CD4-positive, alpha-beta T cell treated with Interleukin-12 subunit alpha and Interleukin-12 subunit beta, for 1 hour (primary cell): ENCODE results near the gene CXCL3.
"Not testable (repeated sequence)": the region's sequence is repeated elsewhere in the genome, so short reads cannot be mapped to it uniquely, and the experiment has no call there.

Experiments used
- DNase-seq: peaks from one replicate; pipeline ENCODE4 v3.0.0-alpha.2; 2020

CXCL3 gene

DNA sequence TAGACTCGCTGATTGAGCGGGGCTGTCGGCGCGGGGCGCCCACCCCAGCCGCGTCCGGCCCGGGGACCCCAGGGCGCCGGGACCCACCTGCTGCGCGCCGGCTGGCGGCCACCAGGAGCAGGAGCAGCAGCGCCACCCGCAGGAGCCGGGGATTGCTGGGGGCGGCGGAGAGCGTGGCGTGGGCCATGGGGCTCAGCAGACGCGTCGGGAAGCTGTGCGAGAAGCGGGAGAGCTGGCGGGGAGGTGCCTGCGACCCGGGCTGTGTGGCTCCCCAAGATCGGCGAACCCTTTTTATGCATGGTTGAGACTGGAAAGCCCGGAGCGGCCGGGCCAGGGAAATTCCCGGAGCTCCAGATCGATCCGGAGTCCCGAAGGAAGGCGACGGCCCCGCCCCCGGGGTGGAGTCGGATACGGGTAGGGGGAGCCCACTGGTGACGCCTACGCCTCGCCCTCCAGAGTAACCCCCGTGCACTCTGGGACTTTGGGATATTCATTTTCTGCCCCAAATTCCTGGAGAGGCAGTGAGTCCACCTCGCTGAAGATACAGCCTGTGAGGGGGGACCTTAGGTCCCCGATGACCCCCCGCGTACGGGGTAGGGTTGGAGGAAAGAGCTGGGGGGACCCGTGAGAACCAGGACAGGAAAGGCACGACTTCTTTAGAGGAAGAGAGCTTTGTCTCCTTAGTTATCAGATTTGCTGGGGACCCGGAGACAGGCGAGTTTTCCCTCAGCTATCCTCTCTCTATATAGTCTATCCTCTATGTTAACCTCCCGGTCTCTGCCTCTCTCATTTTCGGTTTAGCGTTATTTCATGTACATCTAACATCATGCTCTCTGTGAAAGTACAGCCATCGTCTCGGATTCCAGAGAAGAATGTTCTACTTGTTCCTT lies at the start of gene CXCL3:
TSS of gene CXCL3 (minus strand) at position 265 of the 890 bp plus-strand sequence. CDS start at position 187, 78 bp downstream.
- DNase-seq: peak; percentile 12

DNA sequence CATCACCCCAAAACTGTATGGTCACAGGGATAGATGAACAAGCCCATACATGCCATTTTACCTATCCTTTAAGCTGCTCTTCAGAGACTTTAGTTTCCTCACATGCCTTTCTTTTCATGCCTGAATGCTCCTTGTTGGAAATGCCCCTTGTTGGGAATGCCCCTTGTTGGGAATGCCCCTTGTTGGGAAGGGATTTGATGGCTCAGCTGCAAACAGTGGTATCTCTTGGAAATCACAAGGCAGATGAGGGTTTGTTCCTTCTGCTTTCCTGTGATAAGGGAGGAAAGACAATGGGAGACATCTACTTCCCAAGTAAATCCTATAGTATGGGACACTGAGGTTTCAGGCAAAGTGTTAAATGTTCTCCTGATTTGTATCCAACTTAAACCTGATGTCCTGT lies 49.0 kb upstream of the CXCL3 start:
- DNase-seq: no peak

DNA sequence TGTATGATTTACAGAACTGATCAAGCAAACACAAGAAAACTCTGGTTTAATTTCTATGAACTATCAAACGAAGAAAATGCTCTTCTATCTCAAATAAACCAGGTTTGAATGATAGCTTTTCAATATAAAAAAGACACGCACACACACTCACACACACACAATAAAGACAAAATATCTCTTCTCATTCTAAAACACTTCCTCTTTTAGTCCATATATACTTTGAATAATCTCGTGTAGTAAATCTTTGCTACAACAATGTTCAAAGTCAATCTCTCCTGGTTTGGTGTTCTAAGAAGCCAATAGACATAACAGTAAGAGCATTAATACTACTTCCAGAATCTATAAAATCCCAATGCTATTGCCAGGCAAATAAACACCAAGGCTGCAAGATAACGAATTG lies 47.2 kb upstream of the CXCL3 start:
- DNase-seq: no peak

DNA sequence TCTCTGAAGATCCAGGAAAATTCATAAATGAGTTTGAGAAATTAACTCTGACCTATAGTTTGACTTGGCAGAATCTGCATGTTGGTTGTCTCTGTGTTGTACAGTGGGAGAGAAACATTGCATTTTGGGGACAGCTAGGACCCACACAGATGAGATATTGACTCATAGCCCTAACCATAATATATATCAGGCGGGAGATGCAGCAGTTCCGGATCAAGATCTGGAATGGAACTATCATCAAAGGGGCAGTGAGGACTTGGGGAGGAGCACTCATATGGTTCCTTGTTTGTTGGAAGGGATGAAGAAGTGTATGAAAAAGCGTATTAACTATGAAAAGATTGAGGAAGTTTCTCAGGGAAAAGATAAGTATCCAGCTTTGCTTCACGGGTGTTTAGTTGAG lies 46.5 kb upstream of the CXCL3 start:
- no peak for DNase-seq

DNA sequence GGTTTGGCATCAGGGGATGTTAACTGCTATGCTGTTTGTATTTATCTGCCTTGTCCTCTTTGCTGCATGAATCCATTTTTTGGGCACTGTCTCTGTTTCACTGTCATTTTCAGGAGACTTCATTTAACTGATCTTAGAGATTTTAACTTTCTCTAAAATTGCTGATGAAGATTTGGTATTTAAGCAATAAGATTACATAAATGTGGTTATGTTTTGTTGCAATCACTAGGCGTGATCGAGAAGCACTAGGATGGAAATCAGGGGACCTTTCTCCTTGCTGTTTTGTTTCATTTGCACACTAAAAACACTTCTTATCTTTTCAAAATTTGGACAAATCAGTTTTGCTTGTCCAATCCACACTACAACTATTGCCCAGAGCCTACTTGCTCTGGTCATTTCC lies 45.1 kb upstream of the CXCL3 start:
- DNase-seq: no peak

DNA sequence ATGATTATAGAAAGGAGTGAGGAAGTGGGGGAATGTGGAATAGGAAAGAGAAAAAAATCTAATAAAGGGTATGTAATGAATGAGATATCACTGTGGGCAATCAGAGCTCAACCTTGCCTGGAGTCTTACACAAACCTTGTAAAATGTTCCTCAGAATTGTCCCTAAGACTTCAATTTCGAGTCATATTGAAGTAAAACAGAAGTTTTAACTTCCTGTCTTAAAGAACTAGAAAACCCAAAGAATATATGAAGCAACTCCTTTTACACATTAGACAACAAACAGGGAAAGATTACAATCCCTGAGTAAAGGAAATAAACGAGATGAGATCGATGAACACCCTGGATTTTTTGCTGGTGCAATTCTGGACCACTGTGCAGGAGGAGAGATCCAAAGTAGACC lies 42.5 kb upstream of the CXCL3 start:
- no peak for DNase-seq

DNA sequence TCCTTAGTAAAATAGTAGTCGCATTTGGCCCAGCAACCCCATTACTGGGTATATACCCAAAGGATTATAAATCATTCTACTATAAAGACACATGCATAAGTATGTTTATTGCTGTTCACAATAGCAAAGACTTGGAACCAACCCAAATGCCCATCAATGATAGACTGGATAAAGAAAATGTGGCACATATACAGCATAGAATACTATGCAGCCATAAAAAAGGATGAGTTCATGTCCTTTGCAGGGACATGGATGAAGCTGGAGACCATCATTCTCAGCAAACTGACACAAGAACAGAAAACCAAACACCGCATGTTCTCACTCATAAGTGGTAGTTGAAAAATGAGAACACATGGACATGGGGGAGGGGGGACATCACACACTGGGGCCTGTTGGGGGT lies 41.9 kb upstream of the CXCL3 start:
- DNase-seq: not testable (repeated sequence)

DNA sequence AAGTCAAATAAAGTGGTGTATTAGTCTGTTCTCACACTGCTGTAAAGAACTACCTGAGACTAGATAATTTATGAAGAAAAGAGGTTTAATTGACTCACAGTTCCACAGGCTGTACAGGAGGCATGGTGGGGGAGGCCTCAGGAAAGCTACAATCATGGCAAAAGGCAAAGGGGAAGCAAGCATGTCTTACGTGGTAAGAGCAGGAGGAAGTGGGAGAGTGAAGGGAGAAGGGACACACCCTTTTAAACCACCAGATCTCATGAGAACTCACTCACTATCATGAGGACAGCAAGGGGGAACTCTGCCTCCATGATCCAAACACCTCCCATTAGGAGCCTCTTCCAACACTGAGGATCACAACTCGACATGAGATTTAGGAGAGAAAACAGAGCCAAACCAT lies 40.5 kb upstream of the CXCL3 start:
- DNase-seq: not testable (repeated sequence)

DNA sequence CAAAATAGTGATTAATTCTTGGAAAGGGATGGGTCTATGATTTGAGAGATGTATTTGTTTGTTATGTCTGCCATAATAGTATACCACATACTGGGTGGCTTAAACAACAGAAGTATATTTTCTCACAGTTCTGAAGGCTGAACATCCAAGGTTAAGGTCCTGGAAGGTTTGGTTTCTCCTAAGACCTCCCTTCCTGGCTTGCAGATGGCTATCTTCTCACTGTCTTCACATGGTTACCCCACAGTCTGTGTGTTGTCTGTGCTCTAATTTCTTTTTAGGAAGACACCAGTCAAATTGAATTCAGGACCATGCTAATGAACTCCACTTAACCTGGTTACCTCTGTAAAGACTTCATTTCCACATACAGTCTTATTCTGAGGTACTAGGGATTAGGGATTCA lies 34.9 kb upstream of the CXCL3 start:
- DNase-seq: no peak

DNA sequence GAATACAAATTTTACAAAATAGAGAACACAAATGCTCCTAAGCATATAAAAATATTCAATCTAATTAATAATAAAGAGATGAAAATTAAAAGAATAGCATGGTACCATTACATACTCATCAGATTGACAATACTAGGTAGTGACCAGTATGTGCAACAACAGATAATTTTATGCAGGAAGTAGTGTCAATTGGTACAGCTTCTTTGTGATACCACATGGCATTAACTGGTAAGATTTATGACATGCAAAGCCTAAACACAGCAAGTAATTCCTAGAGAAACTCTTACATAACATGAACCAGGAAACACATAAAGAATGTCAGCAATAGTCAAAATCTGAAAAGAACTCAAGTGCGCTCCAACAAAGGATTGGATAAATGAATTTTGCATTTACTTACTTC lies 34.2 kb upstream of the CXCL3 start:
- no peak for DNase-seq

DNA sequence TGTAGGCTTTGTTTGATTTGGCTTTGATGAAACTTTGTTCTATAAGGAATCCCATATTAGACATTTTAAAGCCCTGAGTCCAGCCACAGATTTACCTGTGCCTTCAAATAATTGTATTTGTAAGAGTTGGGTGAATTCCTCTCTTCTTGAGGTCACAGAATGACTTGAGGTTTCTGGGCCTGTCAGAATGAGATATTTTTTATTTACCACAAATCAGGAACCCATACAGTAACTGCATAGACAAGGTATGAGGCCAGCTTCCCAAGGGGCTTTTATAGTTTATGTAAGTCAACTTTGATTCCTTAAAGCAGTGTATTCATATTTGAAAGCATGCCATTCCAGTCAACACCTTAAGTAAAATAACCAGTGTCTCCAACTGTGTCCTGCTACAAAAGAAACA lies 29.1 kb upstream of the CXCL3 start:
- DNase-seq: no peak

DNA sequence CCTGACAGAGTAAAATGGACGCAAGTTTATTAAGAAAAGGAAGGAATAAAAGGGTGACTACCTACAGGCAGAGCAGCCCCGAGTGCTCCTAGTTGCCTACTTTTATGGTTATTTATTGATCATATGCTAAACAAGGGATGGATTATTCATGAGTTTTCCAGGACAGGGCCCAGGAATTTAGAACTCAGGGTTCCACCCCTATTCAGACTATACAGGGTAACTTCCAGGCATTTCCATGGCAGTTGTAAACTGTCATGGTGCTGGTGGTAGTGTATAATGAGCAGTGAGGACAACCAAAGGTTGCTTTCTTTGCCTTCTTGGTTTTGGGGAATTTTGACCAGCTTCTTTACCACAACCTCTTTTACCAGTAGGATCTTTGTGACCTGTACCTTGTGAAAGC lies 27.7 kb upstream of the CXCL3 start:
- DNase-seq: no peak

DNA sequence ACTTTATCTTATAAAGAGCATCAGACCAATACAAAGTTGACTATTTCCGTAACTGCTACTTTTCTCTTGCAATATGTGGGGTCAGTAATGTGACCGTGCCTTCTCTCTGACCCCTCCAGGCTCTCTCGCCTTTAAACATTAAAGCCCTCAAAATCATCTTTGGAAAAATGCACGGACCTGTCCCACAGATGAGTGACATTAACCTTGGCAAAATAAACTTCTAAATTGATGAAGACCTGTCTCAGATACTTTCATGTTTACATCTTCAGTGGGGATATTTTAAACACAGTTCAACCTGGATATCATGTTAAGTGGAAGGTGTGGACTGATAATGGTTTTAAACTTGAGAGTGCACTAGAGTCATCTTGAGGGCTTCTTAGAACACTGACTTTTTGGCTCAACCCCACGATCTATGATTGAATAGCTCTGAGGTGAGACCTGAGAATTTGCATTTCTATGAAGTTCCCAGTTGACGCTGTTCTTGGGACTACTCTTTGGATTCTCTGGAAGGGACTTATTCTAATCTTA lies 26.7 kb upstream of the CXCL3 start:
- no peak for DNase-seq

DNA sequence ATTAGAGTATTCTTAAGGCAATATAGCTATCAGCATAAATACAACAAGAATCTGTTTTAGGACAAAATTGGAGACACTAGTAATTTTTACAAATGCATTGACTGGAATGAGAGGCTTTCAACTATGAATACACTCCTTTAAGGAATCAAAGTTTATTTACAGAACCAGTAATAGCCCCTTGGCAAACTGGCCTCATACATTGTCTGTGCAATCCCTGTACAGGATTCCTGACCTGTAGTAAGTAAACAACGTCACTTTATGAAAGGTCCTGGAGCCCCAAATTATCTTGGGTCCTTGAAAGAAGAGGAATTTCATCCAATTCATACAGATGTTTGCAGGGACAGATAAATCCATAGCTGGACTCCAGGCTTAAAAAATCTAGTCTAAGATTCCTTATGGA lies 25.4 kb upstream of the CXCL3 start:
- no peak for DNase-seq

DNA sequence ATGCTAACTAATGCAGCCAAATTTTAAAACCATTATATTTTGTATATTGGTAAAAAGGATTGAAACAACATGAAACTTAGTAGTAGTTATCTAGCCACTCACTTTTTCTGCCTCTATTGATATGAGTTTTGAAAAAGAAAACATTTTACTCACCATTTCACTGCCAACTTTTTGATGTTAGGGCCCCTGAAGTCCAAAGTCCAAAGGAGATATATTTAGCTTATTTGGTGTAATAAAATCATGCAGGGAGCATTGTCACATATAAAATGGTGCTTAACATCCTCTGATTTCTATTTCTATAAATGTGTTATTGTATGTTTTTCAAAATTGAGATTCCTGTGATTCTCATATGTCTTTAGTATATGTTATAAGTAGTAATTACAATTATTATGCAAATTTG lies 24.5 kb upstream of the CXCL3 start:
- DNase-seq: no peak

DNA sequence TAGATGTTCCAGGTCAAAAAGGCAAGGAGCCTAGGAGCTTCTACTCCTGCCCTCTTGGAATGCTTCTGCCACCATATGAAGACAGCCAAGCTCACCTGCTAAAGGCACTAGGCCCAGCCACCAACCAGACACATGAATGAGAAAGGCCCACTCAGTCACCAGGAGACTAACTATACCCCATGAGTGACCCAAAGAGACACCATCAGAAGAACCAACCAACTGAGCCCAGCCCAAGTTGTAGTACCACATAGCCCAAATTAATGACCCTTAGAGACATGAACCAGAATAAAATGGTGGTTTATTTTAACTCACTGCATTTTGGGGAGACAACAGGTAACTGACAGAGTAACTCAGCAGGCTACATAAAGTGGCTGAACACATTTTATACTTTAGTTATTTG lies 22.9 kb upstream of the CXCL3 start:
- no peak for DNase-seq

DNA sequence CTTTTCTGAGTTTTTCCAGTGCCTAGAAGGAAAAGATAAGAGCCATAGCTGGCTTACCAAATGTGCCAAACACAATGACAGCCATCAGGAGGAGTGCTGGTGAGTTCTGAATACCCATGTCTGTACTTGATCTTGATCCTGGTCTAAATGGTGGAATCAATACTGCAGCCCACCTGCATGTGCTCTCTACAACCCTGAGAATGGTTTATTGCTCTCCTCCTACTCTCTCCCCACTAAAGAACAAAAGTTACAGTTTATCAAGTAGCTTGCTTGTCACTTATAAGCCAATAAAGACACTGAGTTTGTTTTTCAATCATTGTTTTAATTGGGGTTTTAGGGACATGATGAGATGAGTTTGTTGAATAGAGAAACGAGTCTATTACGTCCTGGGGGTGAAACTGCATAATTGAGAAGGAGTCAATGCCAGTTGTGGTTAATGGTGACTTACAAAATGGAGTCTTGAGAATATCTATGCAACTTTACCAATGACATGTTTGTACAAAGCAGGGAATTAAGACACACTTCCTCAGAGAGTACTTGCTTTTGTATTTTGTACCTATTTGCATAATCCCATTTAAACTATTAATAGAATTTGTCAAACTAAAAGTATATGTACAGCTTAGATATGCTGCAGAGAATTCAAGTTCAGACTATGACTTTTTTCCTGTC lies 20.8 kb upstream of the CXCL3 start:
- no peak for DNase-seq

DNA sequence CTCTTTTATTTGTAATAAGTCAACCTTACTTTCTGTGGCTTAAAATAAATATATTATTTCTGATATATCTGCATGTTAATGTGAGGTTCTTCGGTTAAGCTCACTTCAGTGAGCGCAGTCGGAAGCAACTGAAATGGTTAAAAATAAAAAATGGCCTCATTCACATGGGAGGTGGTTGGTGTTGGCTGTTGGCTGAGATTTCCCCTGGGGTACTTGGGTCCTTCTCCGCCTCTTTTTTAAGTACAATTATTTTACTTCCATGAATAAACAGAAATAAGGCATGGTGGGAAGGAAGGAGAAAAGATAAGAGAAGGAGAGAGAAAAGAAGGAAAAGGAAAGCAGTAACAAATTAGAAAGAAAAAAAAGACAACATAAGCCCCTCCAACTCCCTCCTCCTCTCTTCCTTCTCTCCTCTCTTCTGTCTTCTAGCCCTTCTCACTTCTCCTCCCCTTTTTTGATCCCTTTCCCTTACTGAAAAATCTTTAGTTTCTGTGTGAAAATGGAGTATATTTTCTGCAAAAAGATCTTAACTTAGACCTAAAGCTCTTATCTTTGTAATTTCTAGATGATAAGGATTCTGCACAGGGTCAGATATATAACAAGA lies 19.7 kb upstream of the CXCL3 start:
- no peak for DNase-seq

DNA sequence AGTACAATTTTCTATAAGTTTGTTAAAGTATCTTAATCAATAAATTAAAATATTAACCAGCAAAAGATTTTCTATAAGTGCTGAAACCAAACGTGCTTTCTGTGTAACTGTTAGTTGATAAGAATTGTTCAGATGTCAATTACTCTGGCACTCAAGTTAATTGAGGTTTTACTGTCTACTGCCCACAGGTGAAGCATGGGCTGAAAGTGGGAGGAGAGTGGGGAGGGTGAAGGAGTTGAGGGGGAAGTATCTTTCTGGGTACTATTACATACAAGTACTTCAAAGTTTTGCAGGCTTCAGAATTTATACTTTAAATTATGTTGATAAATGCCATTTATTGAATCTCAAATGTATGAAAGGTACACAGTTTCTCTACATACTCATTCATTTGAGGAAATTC lies 19.1 kb upstream of the CXCL3 start:
- no peak for DNase-seq

DNA sequence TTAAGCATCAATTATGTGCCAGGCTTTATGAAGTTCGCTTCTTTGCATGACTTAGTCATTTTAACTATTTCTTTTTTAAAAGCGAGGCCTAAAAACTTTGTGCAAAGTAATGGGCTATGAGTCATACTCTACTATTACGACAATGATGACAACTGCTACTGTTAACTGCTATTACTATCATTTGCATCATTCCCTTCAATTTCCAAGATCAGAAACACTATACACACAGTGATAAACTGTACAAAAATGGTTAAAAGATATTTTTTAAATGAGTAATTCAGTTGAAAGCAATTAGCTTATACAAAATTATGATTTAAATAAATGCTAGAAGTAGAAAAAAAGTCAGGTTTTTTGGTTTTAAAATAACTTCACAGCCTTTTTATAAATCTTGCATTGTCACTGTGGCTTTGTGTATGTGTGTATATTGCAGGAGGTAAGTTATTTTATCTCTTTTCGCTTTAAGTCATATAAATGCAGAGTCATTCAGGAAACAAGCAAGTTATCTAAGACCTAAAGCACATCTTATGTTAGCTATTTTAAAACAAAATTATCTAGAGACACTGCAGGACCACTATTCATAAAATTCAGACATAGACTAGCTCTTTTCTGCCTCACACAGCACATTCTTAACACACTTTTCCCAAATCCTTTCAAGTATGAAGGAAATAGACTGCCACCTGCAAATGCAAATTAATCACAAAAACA lies 18.5 kb upstream of the CXCL3 start:
- DNase-seq: no peak

DNA sequence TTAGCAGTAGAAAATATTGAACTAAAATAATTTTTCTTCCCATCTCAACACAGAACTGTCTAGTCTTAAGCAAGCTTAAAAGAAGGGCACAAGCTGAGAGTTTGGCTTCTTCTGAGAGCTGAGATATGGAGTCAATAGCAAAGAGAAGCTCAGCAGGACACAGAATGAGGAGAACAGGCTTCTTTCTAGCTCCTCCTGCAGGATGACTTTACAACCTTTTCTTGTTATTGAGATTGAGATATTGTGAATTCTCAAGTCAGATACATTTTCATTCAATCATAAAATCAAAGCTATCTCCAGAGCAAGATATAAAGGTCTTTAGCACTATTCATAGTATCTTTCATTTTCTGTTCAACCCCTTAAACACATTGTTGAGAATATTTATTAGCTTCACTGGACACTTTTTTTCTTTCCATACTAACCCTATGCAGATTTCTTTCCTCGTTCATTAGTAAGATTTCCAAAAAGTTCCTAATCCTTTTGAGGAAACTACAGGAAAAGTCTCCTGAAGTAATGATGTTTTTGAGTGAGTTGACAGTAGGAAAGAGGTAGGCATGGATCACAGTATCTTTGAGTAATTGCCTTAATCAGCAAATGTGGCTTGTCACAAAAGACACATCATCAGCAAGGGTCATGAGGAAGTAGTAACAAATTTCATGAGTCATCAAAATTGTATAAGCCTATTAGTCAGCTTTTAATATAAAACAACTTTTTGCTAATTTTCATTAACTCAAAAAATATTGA lies 17.8 kb upstream of the CXCL3 start:
- no peak for DNase-seq

DNA sequence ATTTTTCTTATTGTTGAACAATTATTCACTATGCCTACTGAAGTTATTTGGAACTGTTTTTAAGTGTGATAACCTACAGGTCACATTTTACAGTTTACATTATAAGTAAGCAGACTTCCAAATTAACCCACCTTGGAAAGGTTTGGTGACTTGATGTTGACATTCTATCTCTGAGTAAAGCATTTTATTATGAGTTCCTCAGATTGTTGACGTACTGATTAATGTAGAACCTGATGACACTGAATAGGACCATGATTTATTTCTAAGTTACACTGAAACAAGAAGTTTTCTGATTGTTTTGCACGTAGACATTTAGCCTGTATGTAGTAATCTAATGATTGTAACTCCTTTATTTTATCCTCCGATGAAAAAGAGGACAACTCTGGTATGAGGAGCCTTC lies 17.0 kb upstream of the CXCL3 start:
- DNase-seq: no peak

DNA sequence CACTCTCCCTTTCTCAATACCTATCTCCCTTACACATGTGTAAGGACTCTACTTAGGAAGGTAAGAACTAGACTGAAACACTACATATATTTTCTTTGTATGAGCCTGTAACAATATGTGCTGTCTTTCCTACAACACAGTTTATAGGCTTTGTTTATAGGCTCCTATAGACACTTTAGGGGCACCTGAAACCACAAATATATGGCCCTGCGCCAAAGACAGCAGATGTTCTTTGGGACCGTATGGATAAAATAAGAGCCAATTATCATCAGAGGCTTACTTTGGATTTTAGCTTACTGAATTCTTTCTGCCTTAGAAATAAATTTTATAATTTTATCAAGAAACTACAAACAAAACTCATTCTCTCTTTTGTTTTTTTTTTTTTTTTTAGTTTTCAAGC lies 16.6 kb upstream of the CXCL3 start:
- DNase-seq: no peak
